ENCODE measurements around the gene PREX1.

PREX1 gene

DNA sequence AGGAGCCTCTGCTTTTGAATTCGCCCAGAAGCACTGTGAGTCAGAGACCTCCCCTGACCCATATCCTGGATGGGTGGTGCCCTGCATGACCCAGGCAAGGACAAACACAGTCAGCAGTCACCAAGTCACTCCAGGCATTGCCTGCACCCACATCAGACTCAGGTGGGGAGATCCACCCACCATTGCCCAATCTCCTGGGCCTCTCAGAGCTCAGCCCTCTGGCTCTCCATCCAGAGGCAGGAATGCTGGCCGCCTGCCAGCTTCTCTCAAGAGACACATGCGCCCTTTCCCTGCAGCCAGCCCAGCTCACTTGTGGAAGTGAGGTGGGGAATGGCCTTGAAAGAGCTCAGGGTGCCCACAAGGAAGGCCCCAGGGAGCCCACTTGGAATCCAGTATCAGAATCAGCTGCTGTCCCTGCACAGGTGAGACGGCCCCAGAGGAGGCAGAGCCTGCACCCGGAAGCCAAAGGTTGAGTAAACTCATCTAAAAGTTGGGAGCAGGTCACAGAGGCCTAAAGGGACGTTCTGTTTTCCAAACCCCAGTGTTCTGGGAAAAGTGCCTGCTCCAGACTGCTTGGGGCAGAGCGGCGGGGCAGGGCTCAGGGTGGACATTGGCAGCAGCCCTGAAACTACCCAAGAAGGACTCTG, 129.8 kb downstream of the PREX1 start:
- no peak for DNase-seq

DNA sequence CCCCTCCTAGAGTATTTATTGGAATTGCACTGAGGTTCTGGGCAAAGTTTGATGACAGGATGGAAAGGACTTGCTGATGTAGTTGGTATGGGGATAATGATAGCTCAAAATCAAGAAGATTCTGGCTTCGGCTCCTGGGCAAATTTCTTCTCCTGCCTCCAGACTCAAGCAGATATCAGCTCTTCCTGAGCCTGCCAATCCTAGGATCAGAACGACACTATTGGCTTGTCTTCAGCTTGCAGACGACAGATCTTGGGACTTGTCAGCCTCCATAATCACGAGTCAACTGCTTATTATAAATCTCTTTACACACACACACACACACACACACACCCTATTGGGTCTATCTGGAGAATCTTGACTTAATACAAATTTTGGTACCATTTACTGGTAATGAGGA, 131.1 kb downstream of the PREX1 start:
- no peak for DNase-seq

DNA sequence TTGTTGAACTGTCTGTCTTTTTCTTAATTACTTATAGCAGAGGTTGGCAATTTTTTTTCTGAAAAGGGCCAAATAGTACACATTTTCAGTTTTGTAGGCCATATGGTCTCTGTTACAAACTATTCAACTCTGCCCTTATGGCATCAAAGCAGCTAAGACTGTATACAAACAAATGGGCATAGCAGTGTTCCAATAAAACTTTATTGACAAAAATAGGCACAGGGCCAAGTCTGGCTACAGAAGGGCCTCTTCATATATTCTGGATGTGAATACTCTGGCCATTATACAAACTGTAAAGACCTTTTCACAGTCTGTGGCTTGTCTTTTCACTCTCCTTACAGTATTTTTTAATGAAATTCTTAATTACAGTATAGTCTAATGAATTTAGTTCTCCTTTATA, 132.1 kb downstream of the PREX1 start:
- DNase-seq = no peak

DNA sequence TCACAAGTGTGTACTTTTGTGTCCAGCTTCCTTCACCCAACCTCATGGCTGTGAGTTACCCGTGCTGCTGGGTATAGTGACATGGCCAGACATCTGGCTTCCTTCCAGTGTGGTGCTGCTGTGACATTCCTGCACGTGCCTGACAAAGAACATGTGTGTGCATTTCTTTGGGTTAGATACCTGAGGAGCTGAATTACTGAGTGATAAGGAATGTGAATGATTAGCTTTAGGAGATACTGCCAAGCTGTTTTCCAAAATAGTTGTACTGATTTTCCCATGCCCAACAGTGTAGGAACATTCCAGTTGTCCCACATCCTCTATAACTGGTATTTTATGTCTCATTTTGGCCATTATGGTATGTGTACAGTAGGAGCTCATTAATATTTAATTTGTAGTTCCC, 132.5 kb downstream of the PREX1 start:
- DNase-seq = no peak

DNA sequence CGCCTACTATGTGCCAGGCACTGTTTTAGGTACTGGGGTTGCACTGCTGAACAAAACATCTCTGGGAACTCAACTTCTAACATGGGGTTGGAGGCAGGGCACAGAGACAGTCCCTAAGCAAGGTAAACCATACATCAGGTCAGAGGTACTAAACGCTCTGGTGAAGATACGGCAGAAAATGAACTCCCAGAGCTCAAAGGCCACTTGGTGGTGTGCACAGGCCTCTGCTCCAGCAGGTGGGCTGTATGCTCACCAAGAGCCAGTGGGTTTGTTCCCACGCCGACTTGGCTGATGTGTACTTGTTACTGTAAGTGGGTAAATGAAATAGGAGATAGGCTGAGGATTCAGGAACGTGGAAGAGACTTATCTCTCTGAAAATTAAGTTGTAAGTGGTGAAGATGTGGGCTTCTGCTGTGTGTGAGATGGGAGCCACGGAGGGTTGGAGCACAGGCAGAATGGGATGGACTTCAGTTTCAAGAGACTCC, 133.4 kb downstream of the PREX1 start:
- no peak for DNase-seq

DNA sequence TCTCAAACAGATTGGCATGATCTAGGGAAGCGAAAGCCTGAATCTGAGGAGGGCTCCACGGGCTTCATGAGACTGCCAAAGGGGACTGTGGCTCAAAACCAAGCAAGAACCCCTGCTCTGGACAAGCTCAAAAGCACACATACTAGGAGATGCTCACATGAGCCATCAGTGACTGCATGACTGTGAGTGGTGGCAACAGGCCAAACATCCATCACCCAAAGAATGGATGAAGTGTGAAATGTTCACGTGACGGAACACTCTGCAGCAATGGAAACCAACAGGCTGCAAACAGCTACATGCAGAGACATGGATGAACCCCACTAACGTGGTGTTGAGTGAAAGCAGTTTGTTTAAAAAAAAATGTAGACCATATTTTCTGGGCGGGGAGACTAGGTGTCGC, 136.3 kb downstream of the PREX1 start:
- DNase-seq = no peak

DNA sequence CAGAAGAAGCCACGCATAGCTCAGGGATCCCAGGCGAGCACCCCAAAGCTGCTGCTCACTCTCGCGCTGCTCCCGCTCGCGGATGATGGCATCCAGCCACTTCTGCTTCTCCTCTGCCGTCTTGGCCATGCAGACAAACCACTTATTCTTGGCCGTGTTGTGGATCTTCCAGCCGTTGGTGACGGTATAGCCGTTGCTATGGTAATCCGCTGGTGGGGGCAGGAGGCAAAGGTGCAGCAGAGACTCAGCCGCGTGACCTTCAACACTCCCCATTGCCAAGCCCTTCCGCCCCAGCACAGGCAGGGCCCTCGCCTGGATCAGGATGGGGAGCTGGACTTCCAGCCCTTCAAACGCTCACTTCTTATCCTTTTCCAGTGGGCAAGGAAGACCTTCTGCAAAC, 136.9 kb downstream of the PREX1 start:
- DNase-seq = no peak

DNA sequence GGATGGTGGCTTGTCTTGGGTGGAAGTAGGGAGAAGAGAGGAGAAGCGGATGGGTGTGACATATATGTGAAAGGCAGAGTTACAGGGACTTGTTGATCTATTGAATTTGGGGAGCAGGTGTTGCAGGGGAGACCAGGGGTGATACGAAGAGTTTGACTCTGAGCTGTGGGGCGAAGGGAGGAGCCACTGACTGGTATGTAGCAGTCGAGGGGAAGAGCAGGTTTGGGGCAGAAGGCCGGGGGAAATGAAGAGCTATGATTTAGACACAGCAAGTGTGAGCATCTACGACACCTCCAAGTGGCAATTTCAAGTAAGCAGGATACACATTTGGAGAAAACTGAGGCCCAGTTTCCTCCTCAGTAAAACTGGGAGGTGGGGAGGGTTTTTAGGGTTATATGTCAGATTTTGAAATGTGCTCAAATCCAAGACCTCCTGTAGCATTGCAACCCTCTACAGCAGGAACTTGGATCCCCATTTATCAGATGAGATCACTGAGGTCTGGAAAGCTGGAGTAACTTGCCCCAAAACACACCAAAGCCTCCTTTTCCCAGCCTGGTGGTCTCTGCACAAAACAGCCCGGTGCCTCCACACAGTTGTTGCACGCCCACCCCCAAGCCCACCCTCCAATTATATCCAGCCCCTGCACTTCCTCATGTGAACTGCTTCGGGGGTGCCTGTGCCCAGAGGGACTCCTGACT, 137.8 kb downstream of the PREX1 start:
- no peak for DNase-seq

DNA sequence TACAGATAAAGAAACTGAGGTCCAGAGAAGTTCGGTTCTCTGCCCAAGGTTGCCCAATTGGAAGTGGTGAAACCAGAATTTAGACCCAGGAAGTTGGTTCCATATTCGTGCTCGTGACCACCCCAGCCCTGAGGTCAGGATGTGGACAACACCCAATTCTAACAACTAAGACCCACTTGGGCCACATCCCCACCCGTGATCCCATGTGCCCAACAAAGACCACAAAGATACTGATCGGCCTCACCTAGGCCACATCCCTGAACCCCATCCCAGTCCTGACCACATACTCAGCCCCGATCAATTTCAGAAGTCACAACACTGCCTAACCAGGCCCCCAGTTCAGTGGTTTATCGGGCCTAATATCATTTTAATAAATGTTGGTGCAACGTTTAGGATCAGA, 138.4 kb downstream of the PREX1 start:
- no peak for DNase-seq

DNA sequence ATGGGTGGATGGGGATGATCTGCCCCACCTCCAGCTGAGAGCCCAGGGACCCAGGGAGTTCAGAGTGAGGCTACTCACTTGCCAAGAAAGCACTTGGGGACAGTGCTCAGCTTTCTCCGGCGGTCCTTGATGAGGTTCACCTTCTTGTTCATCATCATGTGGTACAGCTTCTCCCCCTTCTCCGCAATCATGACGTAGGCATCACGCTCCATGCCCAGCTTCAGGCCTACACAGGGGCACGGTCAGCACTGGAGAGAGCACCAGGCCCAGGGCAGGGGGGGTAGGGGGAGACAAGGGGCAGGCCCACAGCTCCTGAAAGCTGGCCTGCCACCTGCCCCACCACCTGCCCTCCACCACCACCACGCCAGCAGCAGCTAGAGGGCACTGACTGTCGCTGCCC, 139.2 kb downstream of the PREX1 start:
- no peak for DNase-seq

DNA sequence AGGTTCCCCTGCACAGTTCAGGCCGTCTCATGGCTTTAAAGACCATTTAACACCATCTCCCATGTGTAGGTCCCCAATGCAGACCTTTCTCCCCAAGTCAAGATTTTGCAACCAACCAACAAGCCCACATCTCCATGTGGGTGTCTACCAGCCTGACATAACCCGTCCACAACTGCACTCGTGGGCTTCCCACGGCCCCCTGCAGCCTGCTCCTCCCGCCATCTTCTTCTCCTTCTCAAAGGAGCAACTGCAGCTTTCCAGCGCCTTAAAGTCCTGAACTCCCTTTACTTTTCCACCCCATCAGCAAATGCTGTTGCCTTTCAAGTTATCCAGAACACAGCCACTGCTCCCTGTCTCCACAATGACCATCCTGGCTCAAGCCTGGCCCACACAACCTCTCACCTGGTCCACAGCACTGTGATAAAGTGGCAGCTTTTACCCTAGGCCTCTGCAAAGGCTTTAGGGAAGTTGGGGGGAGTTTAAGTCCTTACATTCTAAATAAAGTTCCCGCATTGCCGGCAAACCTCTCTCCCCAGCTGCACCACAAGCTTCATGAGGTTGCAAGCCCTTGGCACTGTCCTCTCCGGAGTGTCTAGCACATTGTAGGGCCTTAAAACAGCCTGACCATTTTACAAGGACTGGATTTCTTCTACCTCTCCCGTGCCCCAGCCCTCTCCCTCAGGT, 140.5 kb downstream of the PREX1 start:
- DNase-seq = no peak

DNA sequence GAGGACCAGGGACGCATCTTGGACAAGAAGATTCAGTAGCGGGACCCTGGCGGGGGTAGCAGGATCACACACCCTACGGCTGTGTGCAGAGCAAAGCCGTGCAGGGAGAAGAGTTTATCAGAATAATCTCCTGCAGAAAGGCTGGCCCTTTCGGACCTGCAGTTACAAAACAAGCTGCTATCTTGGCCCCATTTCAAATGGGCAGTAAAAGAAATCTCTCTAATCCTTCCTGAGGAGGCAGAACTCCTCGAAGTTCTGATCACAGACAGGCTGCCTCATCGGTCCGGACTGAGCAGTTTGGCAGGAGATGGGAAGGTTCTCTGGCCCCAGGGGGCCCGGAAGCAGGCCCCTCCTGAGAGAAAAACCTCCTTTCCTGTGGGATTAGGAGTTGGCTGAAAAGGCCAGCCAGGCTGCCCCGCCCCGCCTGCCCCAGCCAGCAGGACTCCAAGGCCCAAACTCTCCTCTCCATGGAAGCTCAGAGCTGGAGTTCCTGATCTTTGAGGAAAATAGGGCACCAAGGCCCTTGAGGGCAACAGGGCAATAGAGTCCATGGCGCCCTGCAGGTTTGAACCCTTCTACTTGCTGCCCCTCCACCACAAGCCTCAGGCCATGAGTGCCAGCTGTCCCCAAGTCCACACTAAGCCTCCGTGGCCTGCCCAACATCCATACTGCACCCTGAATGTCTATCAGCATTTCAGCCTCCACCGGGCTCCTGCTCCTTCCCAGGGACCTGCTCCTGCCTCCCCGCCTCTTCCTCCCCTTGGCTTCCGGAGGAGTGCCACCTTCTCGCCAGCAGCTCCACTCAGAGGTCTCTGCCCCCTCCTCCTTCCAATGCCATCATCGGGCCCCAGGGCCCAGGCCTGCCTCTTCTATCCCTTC, 141.3 kb downstream of the PREX1 start:
- no peak for DNase-seq

DNA sequence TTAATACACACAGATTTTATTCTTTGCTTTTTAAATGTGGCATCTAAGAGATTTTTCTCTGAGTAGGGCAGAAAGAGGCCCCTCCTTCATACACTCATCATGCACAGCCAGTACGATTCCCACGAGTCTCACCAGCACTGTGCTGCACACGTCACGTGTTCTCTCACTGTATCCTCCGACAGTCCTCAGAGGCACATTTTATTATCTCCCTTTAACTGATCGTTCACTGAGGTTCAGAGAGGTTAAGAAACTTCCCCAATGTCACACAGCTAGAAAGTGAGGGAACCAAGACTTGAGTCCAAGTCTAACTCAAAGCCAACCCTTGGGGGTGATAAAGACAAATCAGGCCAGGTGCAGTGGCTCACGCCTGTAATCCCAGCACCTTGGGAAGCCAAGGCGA, 142.5 kb downstream of the PREX1 start:
- DNase-seq = no peak

DNA sequence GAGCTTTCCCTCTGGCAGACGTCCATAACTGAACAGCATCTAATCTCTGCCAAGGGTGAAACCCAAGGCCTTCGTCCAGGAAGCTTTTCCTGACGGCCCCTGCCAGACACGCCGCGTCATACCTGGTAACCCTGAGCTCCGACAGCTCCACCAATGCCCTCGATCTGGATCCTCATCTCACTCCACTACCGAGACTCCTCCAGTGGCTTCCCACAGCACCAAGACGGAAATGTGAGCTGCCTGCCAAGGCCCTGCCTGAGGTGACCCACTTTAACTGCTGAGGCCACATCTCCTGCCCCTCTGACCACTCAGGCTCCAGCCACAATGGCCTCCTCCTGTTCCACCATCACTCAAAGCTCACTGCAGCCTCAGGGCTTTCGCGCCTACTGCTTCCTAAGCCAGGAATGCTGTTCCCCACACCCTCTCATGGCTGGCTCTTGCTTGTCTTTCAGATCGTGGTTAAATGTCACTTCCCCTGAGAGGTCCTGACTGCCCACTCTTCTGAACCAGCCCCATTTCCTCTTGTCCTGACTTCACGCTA, 143.2 kb downstream of the PREX1 start:
- DNase-seq = no peak

DNA sequence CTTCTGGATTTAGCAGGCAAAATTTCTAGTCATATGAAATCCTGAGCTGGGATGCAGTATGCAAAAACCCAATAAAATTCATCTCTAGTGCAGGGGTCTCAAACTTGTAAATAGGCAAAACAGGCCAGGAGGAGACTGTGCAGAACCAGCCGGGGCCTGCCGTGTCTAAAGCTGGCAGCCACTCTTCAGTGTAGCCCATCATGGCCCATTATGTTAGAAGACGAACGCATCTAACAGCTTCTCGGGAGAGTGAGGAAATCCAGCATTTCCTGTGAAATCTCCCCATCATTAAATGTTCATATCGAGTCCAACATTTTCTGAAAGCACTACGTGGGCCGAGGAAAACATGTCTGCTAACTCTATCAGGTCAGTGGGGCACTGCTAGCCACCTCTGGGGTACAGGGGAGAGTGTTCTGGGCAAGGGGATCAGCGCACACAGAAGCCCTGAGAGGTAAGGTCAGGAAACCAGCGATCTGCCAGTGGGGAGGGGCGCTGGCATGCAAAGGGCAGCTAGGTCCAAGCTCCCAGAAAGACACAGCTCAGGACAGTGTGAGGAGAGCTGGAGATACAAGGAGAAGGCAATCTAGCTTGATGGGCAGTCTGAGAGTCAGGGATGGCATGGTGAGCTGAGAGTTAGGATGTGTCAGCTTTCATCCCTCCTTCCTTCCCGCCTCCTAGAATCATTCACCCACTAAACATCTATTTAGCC, 144.2 kb downstream of the PREX1 start:
- no peak for DNase-seq

DNA sequence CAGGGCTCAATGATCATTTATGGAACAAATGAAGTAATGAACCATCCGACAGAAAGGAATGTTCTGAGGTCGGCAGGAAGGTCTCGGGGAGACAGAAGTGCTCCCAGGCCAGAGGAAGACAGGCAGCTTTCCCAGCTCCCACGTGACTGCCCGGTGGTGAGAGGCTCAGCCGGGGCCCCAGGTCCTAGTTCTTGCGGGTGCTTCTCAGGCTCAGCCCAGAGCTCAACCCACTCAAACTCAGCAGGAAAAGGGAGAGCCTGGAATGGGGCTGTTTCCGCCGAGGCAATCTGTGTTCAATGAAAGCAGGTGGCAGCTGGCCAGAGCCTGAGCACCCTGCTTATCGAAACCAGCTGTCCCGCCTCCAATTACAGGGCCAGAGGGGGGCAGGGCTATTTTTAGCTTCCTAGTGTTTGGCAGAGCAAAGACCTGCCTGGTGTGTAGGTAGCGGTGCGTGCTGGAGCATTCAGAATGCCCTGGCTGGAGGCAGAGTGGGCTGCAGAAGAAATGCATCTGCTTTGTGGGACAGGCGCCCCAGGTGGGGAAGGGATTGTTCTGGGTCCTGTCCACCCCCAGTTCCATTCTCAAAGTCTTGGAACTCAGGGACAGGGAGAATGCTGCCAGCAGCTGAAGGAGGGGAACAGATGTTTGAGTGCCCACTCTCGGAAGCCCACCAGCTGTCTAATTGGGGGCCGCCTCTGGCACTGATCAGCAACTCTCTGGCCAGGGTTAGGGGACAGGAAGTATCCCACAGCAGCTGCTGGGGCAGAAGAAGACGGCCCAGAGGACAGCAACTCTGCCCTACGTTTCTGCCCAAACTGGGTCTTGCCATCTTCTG, 145.1 kb downstream of the PREX1 start:
- no peak for DNase-seq

DNA sequence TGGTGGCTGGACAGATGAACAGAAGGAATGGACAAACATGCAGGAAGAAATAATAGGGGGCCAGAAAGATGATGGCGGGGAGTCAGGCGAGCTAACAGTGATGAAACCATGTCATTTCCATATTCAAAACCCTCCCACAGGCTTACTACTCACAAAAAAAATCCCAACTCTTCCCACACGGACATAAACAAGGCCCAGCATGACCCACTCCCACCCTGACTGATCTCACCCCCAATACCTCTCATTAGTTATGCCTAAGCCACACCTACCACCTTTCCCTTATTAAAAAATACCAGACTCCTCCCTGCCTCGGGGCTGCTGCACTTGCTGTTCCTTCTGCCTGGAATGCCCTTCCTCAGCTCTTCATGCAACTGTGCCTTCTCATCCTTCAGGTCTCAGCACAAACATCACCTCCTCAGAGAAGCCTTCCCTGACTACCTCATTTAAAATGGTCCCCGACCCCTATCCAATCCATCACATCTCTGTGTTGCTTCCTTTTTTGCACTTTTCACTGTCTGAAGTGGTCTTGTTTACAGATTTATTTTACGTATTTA, 145.8 kb downstream of the PREX1 start:
- no peak for DNase-seq

DNA sequence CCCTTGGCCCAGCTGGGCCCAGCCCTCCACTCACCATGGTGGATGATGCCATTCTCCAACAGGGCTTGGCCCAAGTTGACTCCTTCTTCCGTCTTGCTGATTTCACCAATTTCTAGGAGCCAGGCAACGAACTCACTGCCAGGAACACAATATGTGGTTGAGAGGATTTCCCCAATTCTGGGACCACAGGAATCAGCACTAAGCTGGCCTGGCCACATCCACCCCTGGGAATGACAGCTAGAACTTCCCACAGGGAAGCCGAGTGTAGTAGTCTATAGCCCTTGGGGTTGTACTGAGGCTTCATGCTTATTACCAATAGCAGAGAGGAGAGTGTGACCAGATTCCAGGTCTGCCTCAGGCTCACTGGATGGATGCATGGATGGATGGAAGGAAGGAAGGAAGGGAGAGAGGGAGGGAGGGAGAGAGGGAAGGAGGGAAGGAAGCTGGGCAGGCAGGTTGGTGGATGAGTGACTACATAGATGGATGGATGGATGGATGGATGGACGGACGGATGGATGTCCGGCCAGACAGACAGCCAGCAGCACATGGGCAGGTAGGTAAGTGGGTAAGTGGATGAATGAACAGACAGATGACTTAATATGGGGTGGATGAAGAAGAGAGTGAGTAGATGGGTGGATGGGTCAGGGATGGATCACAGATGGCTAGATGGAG, 146.5 kb downstream of the PREX1 start:
- no peak for DNase-seq

DNA sequence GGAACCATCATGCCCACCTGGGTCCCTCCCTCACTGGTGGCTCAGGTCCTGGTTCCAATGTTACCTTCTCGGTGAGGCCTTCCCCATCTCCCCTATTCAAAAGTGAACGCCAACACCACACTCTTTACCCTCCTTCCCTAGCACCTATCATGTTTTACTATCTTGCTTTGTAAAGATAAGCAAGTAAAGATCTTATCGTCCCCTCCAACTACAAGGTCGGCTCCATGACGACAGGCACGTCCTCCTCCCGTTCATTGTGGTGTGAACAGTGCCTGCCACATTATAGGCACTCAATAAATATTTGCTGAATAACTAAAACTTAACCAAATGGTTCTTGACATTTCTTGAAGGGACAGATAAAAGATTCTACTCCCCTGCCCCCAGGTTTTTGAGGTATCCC, 147.1 kb downstream of the PREX1 start:
- no peak for DNase-seq

DNA sequence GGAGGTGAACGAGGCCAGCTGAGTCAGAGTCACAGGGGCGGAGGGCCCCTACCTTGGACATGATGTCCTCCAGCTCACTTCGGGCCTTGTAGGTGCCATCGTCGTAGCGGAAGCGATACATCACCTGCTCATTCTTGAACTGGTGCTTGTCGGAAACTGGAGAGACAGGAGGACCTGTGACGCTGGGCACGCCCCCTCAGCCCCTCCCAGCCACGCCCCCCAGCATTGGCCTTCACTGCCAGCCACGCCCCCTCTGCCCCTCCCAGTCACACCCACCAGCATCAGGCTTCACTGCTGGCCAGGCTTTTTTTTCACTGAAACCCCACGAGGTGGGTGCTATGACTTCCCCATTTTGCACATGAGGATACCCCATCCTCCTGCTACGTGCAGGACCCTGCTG, 148.2 kb downstream of the PREX1 start:
- no peak for DNase-seq
